ENCODE data around the gene UNK.
"Not testable (repeated sequence)": the region's sequence is repeated elsewhere in the genome, so short reads cannot be mapped to it uniquely, and the experiment has no call there.

UNK gene

DNA sequence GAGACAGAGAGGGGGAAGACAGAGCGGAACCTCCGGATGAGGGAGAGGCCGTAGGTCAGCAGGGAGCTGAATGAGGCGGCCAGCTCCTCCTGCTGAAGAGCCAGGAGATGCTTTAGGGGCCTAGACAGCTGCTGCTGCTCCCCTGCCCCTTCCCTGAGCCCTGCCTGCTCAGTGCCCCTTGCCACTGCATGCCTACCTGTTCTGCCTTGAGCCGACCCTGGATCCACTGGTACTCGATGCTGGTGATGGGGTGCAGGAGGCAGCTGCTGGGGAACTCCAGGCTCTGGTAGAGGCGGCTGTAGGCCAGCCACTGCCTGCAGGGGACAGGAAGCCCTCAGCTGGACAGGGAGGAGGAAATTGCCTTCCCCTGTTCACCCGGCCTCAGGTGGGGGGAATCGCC, 52.0 kb downstream of the UNK start:
- DNase-seq = no peak

DNA sequence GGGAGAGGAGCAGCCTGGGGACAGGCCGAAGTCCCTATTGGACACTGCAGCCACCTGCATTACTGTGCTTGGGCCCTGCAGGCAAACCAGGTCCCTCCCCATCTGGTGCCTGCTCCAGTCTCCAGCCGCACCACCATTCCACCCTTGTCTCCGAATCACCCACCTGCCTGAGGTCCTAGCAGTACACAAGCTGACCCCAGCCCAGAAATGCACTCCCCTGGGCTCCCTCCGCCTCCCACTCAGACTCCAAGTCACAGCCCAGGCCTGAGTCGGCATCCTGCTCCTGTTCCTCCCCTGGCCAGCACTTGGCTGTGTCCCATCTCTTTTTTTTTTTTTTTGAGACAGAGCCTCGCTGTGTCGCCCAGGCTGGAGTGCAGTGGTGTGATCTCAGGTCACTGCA, 53.3 kb downstream of the UNK start:
- DNase-seq = no peak

DNA sequence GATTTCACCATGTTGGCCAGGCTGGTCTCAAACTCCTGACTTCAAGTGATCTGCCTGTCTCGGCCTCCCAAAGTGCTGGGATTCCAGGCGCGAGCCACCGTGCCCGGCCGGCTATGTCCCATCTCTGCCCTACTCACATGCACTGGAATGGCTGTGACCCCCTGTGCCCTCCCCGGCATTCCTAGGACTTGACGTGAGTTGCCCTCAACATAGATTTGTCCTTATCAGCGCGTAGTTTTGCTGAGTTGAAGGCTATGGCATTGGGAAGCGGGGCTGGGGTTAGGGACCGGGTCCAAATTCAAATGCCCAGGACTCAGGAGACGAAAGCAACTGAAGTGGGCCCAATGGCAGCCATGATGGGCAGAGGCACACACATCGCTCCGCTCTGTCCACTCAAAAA, 53.8 kb downstream of the UNK start:
- no peak for DNase-seq

- DNase-seq = no peak
Observed at GRCh38 chr17:75839942-75840798, 55.6 kb downstream of the UNK start.

- DNase-seq = no peak
Observed at GRCh38 chr17:75840799-75841164, 56.2 kb downstream of the UNK start.

- DNase-seq = no peak
Observed at GRCh38 chr17:75842411-75842810, 57.8 kb downstream of the UNK start.

DNA sequence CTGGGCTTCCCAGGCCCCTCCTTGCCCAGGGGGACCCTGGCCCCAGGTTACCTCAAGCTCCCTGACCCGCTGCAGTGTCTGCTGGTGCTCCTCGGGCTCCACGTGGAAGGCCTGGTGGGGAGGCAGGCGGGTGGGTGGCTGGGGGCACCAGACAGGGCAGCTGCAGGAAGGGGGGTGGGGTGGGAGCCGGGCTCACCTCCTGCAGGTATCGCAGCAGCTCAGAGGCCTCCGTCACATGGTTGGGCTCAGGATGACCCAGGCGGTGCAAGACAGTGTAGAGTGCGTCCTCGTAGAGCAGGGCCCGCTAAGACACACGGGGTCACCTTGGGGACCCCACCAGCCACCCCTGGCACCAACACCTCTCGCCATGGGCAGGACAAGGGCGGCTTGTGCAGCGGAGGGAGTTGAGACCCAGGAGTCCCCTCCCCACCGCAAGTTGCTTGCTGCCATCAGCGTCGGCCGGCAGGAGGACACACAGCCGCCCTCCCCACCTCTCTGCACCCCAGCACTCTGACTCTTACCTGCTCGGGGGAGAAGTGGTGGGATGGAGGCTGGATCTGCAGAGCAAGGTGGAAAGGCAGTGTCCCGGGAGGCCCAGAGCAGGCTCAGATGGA, 58.5 kb downstream of the UNK start:
- DNase-seq = no peak

DNA sequence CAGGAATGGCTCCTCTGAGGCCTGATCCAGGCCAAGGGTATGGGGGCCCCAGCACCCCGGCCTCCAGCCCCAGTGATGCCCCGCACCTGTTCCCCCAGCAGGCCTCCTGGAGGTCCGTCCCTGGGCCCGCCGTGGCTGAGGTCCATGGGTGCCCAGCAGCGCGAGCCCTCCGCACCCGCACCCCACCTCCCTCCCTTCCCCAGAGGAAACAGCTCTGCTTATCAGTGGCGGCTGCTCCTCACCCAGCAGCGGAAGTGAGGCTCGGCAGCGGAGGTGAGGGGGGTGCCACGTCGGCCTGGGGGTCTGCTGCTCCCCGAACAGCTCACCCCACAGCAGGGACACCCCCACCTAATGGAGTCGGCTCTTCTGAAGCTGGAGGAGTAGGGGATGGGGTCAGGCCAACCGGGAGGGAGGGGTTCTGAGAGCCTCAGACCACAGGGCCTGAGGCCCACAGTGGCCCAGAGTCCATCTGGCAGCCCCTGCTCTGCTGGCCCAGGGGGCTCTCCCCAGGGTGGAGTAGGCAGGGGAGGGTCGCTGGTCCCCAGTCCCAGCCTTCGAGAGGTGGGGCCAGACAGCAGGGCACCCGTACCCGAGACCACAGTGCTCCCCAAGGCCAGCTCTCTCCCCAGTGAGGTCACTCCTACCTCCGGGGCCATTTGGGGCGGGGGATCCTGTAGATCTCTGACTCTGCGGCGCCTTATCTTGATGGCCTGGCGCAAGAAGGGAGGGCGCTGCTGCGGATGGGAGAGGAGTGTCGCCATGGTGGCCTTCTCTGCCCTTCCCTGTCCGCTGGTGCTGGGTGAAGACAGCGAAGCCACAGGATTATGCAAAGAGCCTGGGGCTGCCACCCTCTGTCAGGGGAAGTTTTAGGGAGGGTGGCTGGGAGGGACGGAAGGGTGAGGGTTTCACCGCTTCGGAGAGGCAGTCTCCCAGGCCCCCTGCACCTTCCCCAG, 59.2 kb downstream of the UNK start, which contains the start of gene UNC13D:
Gene UNC13D (minus strand): TSS at position 828 of the 953 bp plus-strand sequence. CDS start 67 bp downstream, at position 761.
- no peak for DNase-seq

- no peak for DNase-seq
Observed at GRCh38 chr17:75844530-75845057, 60.0 kb downstream of the UNK start.

GRCh38 chr17:75845058-75845711, 60.6 kb downstream of the UNK start:
- no peak for DNase-seq

DNA sequence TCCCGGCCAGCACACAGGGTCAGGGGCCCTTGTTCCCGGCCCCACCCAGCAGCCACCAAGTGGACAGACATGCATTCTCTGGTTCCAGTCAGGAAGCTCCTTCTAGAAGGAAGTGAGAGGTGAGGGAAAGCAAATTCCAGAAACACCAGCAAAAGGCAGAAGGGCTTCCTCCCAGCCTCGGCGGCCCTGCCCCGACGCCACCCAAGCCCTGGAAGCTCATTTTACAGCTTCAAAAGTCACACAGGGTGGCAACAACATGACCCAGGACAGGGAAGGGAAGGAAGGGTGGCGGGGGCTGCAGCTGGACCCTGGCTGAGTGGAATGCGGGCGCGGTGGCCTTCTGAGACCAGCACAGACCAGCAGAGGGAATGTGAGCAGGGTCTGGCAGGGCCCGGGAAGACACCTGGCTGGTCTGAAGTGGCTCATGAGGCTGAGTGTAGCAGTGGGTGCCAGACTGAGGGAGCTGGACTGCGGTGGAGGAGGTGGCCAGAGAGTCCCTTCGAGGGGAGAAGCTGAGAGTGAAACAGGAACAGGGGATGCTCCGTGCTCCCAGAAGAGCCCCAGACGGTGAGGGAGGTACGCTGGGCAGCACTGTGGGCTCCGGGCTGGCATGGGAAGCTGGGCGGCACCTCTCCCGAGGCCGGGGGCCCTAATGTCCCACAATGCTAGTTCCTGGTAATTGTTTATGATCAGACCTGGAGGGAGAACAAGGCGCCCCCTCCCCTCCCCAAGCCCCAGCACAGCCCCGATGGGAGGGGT, 61.5 kb downstream of the UNK start:
- DNase-seq = no peak

- DNase-seq = no peak
Observed at GRCh38 chr17:75846692-75847613, 62.3 kb downstream of the UNK start.

- DNase-seq = no peak
Observed at GRCh38 chr17:75847614-75848522, 63.3 kb downstream of the UNK start.

DNA sequence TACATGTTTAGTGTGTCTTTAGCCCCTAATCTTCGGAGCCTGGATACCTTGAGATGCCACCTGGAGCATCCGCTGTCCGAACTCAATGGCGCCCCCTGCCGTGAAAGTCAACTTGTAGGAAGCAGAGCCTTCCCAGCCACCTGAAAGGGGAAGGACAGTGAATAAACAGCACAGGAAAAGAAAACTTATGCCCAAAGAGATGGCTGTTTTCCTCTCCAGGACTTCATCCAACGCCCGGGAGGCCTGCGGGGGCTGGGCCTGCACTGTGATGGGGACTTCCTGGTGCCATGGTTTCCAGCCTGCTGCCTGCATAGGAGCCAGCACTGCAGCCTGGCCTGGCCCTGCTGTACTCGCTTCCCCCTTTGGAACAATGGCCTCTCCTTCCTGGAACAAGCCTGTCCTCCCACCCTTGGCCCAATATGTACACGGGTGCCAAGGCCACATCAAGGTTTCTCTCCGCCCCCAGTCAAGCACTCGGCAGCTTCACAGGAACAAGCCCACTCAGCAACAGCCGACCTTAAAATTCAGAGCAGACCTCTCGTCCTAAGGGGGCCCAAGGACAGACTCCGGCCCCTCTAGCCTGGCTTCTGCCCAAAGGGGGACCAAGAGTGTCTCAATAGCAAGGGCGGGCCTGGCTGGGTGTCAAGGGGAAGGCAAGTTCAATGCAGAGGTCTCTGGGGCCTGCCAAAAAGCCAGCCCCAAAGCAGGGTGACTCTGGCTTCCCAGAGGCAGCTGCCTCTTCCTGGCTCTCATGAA, 64.1 kb downstream of the UNK start:
- peak; percentile 43 for DNase-seq

DNA sequence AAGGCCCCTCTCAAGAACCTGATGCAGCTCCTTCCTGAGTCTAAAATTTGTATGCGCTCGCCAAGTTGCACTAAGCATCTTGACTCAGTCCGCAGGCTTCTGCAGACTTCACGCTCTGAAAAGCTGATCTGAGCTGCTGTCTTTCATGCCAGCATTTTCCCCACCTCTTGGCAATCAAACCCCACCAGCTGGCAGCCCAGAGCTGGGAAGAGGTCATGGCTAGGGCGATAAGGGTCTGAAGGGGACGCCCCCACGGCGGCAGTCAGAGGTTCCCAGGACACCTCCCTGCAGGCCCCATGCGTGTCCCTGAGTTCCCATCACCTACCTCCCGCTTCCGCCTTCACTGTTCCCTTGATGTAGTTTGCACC, 64.7 kb downstream of the UNK start:
- peak; percentile 72 for DNase-seq

- no peak for DNase-seq
Observed at GRCh38 chr17:75849724-75850123, 65.1 kb downstream of the UNK start.

DNA sequence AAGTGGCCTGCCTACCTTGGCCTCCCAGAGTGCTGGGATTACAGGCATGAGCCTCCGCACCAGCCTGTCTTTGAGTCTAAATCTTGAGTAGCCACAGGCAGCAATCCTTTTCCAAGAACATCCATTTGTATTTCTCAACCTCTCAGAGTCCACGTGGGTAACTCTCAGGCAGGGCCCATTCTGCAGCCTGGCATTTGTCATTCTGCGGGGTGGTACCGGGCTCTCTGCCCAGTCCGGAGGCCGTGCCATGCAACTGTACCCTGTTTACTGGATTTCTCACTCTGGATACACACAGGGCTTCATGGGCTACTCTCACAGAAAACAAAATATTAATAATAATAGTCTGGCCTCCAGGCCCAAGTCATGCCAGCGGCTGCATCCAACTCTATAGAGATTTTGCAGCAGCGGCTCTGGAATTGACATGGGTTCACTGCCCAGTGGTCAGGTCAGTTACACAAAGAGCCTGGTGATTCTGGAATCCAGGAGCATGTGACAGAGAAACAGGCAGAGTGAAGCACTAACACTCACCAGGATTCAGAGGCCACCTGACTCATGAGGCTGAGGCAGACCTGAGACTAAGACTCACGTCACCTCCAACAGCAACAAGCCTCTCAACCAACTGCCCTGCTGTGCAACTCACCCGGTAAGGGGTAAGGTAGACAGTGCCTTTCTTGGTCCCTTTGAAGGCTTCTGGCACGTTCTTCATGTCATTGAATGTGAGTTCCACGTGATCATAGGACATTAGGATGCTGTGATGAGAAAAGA, 66.5 kb downstream of the UNK start:
- DNase-seq = no peak

GRCh38 chr17:75851693-75851991, 67.0 kb downstream of the UNK start:
- DNase-seq = not testable (repeated sequence)

Data from NCI-H446 treated with DMSO at 0.1 percent for 48 hours (cell line).